ENCODE measurements around the gene TIGD2.
"Not testable (repeated sequence)": the region's sequence is repeated elsewhere in the genome, so short reads cannot be mapped to it uniquely, and the experiment has no call there.

The TIGD2 gene

GRCh38 chr4:89121387-89122068 lies 10.2 kb downstream of the TIGD2 start:
- no peak for DNase-seq

DNA sequence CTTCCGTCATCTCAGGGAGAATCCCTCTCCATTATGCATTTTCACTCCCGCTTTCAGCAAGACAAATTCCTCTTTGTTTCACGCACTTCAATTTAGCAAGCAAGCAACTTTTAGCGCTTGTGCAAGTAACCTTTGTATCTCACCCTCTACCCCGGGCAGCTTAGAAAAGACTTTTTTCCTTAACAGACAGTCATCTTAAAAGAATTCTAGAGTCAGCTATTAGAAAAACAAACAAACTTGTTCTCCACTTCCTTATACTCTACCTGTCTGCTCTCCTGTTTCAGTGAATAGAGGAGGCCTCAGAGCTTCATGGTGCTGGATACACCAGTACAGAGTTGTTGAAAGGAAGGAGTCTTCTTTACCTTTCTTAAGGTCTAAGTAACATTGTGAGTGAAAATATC lies 12.1 kb downstream of the TIGD2 start:
- no peak for DNase-seq

DNA sequence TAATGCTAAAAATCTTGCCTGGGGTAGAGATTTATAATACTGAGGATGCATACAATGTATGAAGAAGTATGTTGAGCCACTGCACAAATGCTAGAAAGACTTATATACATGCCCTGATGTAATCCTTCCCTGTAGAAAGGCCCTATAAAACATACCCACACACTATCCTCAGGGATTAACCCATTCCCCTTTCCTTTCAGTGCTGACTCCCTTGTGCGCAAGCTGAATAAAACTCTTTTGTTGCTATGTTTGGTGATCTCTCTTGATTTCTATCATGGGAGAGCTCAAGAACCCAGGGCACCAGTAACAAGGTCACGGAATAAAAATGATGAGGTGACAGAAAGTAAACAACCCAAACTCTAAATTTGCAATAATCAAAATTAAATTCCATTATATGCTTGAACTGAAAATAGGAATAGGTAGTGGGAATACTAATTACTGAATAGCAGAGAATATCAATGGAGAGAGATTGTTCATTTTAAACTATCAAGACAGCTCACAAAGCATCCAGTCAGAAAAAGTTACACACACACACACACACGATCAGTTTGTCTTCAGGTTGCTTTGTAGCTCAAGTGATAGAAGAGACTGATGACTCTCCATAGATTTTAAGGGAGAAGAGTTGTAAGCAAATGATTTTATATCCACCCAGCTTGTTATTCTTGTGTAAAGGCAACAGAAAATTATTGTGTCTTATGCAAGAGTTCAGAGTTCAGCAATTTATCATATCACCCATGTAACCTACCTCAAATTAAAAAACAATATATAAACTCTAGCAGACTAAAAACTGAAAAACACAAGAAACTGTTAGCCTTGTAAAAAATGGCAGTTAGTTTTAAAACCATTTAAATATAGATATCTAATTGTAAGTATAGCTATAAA lies 14.8 kb downstream of the TIGD2 start:
- DNase-seq = no peak

DNA sequence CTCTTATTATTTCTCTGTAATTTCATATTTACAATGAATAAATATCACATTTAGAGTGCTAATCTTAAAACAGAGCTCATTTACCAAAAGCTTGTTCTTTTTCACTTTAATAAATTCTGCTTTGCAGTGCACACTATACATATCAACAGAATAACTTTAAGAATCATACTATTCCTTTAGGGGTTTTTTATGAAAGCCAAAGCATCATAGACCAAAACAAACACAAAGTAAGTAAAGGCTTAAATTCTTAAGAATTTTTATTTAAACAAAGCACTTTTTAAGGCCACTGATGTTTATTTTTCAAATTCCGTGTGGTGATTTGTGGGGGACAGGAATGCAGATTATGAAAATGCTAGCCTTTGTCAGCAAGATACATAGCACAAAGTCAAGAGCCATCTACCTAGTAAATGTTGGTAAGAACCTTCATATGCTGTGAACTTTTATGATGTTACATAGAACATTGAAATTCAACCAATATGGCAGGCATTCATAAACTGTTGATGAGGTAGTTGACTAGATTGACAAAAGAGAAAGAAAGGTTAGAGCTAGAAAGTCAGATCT lies 17.8 kb downstream of the TIGD2 start:
- no peak for DNase-seq

DNA sequence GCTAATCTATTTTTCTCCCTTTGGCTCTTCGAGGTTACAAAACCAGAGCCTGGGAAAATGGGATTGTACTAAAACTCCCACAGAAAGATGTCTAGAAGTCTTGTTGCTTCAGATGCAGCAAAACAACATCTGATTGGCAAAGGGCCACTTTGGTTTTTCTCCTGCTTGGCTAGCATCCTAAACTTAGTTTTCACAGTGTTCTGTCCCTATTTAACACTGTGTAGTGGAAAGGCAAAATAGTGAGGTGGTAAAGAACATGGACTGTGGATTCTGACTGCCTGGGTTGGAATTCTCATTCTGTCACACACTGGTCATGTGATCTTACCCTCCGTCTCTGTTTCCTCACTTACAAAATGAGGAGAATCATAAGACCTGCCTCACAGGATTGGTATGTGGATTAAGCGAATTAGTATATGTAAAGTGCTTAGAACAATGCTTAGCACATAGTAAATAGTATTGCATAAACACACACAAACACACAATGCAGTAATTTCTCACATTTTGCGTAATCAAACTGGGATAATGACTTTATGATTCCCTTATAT lies 23.5 kb downstream of the TIGD2 start:
- DNase-seq = no peak

DNA sequence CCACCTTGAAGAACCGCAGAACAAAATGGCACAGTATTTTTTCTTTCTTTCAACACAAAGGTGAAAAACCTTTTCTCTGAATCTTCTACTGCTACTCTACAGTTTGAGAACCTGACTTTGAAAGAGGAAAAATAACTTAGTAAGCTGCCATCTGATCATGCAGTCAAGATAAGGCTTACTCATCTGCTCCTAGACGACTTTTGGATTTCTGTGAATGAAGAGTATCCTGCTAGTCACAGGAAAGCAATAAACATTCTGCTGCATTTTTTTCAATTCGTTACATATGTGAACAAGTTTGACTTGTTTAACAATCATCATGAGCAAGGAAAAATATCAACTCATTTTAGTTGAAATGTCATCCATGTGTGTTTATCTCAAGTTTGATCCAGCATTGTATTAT lies 25.2 kb downstream of the TIGD2 start:
- DNase-seq = no peak

DNA sequence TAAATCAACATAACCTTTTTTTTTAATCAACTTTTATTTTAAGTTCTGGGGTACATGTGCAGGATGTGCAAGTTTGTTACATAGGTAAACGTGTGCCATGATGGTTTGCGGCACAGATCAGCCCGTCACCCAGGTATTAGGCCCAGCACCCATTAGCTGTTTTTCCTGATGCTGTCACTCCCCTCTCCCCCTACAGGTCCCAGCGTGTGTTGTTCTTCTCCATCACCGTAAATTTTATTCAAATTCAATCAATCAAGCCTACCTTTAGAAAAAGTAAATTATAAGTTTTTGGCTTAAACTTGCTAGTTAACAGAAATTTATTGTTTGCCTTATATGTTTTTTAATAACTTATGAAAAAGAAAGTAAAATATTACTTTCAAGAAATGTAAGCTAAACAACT lies 25.9 kb downstream of the TIGD2 start:
- DNase-seq = no peak

- no peak for DNase-seq
These were observed 26.4 kb downstream of the TIGD2 start for GRCh38 chr4:89137695-89138094.

DNA sequence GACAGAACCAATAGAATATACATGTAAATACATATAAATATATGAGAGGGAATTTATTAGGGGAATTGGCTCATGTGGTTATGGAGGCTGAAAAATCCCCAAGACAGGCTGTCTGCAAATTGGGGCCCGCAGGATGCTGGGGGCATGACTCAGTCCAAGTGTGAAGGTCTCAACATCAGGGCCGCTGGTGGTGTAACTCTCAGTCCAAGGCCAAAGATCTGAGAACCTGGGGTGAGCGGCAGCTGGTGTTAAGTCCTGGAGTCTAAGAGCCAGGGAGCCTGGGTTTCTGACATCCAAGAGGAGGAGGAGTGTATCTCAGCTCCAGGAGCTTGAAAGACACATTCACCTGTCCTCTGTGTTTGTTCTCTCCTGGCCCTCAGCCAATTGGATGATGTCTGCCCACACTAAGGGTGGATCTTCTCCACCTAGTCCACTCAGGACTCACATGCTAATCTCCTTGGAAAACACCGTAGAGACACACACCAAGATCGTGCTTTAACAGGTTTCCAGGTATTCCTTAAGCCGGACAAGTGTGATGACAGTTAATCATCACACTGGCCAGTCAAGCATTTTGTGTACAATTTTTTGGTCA lies 28.9 kb downstream of the TIGD2 start:
- DNase-seq = peak; percentile 20

DNA sequence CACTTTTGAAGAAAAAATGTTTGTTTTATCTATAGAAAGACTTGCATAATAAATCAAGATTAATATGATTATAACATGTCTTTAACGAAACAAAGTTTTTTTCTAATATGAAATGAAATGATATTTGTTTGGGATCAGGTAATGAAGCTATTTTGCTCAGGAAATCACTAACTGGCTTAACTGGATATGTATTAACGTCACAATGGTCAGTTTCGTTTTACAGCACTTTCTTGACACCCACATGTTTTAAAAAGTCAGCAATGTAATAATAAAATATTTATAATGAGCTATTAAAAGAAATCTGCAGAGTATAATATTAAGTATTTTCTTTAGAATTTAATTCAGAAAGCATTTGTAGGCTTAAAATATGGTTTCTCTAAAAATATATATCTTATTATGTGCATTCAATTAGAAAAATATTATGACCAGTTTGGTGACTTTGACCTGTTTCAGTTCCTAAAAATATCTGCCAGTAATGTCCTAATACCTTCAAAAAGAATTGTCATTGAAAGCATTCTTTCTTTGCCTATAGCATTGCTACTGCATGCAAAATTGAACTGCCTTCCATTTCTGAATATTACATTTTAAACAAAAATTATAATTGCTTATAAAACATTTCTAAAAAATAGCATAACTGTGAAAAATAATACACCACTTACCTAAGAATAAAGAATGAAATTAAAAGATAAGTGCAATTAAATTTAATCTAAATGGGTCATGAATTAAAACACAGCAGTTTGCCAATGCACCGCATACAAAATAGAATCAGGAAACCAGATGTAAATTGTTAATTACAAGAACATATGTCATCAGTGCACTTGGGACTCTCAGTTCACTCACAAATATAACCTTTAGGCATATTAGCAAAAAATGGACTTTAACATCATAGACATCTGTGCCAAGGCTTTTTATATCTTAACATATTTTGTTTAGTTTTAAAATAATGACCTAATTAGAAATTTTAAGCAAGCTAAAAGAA lies 31.6 kb downstream of the TIGD2 start:
- no peak for DNase-seq

GRCh38 chr4:89144652-89145051 lies 33.3 kb downstream of the TIGD2 start:
- not testable (repeated sequence) for DNase-seq

DNA sequence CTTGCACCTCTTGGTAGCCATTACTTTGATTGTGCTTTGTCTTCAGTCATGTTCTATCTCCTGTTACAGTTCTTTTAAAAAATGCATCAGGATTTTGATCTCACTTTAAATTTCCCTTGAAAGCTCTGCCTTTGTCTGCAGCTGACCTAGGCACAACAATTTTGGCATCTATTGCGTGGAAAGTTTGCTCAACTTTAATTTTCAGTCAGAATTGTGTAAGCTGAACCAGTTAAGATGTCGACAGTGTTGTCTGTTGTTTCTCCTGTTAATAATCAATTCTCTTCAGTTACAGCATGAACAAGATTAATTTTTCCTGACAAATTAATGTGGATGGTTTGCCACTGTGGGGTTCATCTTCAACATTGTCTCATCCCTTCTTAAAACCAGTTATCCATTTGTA lies 34.9 kb downstream of the TIGD2 start:
- no peak for DNase-seq

GRCh38 chr4:89152972-89153371 lies 41.6 kb downstream of the TIGD2 start:
- DNase-seq = peak; percentile 97

GRCh38 chr4:89156174-89156914 lies 45.0 kb downstream of the TIGD2 start:
- no peak for DNase-seq

GRCh38 chr4:89157488-89158024 lies 46.2 kb downstream of the TIGD2 start:
- DNase-seq = no peak

DNA sequence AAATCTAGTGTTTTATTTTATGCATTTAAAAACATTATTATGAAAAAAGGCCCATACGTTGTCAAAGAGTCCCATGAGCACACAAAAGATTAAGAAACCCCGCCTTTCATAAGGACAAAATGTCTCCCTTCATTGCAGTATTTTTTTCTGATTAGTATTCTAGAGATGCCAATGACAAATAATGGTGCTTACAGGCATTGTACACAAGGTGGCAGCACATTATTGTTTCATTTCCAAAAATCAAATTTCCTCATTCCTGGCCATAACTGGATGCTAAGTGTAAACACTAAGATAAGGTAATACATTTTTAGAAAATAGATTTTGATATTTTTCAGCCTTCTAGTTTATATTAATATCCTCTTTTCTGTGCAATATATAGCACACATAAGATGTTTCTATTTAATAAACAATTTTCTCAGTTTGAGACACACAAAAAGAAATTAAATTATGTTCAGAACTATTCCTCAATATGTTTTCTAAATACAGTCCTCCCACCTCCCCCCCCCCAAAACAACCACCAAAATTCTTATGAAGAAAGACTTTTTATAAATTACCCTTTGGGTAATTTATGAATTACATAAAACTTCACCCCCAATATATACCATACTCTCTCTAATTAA lies 47.7 kb downstream of the TIGD2 start:
- peak; percentile 41 for DNase-seq

DNA sequence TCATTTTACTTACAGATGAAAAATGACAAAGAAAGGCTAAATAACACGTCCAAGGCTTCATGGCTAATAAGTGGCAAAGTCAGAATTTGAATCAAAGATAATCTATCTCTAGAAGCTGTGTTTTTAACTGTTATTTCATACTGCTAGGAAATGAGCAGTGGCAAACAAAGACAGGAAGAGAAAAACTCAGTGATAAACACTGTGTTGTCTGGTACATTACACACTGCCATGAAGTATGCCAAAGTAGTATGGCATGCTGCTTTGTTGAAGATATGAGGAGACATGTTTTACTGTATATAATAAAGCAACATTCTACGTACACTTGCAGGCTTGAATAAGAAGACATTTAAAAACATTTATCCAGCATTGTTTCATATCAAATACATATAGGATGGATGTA lies 49.5 kb downstream of the TIGD2 start:
- DNase-seq = no peak

DNA sequence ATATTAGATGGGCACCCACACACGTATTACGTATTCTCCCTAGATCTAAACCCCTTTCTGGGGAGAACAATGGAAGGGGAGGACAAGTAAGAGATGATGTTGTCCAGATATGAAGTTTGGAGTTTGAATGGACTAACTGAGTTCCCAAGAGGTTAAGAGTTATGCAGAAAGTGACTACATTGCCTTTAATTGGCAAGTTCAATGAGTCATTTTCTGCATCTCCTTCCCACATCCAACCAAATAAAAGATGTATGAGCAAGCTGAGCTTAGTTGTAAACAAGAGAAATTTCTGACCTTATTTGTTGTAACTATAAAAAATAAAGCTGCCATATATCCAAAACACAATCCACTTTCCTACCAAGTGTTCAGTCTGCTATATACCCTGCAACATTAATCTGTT lies 50.5 kb downstream of the TIGD2 start:
- DNase-seq = no peak

DNA sequence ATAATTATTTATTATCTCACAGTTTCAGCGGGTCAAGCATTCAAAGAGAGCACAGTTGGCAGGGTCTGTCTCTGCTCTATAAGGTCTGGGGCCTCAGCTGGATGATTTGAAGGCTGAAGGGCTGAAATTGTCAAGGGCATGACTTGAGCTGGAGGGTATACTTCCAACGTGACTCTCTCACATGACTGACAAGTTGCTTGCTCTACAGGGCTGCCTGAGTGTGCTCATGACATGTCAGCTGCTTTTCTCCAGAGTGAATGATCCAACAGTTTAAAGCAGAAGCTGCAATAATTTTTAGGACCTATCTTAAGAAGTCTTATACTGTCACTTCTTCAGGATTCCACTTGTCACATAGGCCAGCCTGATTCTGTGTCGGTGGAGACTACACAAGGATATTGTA lies 51.2 kb downstream of the TIGD2 start:
- DNase-seq = no peak

- DNase-seq = no peak
These were observed 51.7 kb downstream of the TIGD2 start for GRCh38 chr4:89162987-89163386.

DNA sequence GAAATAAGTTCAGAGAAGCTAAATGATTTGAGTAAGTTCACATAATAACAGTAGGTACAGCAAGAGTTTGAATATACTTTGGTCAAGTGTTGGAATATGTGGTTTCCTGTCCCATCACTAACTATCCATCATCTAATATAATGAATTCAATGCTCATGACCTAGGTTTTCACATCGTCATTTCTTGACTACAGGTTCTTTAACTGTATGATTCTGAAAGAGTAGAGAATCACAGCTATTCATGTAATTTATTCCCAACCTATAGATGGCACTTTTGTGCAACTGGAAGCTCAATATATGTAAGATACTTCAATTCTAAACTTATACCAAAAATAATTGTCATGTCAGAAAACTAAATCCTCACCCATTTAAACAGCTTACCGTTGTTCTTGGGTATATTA lies 53.1 kb downstream of the TIGD2 start:
- DNase-seq = no peak

All from DMS 273 treated with DMSO at 0.1 percent for 48 hours (cell line).